Activated CD8-positive, alpha-beta memory T cell treated with anti-CD3 and anti-CD28 coated beads for 36 hours (primary cell): ENCODE data around the gene GSC. TPM values are rescaled to one million over a fixed set of nuclear protein-coding genes. Genes with fewer than 3 reads are reported as not detected.
"Not testable (repeated sequence)": the region's sequence is repeated elsewhere in the genome, so short reads cannot be mapped to it uniquely, and the experiment has no call there.

Experiments used
- CTCF ChIA-PET: fragments of 350-600 bp; sonication (Branson Sonifier 250); formaldehyde crosslinking; loops from one replicate; lab custom pipeline; 2021; ENCODE audit warnings: antibody characterized with exemption; lab: Charles Lee
- POLR2A ChIA-PET: fragments of 350-600 bp; sonication (Branson Sonifier 250); formaldehyde crosslinking; loops from one replicate; lab custom pipeline; 2021; ENCODE audit warnings: antibody characterized with exemption; lab: Charles Lee
- total RNA-seq, 2 experiments: library from RNA; stranded (reverse); gene quantifications; one replicate each; pipeline ENCODE4 v1.2.3, GENCODE V29; 2021

The GSC gene
- total RNA-seq = not detected

DNA sequence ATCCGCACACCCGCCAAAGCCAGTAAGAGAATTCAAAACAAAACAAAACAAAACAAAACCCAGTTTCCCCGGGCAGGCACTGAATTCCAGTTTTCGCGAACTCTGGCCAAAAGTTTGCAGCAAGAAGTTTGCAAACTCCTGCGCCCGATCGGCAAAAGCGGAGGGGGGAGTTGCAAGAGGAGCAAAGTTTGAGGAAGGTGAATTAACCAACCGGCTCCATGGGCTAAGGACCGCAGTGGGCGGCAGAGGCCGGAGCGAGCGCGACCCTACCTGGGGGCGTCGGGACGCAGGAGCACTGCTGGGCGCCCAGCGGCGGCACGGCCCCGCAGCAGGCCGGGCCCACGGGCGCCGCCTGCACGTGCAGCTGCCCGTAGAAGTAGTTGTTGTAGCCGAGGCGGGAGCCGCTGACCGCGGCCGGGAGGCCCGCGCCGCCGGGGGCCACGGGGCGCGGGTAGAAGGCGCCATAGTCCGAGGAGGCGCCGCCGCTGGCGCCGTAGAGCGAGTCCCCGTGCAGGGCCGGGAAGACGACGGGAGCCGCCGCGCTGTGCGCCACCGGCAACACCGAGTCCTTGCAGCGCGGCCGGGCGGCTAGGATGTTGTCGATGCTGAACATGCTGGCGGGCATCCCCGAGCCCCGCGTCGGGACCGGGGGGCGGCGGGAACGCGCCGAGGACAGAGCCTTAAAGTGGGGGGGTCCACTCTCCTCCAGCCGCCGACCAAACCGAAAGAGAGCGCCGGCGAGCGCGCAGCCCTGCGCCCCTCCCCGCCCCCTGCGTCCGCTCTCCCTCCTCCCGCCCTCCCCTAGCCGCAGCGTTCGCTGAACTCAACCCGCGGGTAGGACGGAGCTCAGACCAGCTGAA is at the start of gene GSC:
GSC (minus strand) TSS at position 723 of the 860 bp plus-strand sequence; CDS start at position 625, 98 bp downstream.
- POLR2A ChIA-PET = interaction anchor here (0.6 kb wide), 1 partner anchor 20 kb away, joined by 7 read pairs; no protein-coding TSS in a partner anchor
- CTCF ChIA-PET = no interaction called here

DNA sequence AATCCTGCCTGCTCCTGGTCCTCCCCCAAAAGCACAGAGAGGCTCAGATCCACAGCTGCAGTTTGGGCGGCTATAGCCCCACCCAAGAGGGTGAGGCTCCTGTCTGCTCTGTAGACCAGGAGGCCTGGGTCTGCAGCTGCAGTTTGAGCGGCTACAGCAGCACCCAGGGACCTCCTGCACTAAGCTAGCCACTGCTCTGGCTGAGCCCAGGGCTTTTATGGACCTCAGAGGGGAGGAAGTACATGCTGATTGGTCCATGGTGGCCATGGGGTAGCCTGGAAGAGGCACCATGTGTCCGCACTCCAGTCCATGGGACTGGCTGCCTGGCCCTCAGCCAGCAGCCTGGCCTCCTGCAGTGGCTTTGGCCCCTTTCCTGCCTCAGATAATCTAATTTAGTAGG is 49.6 kb upstream of the GSC start:
- ChIA-PET CTCF (no interaction called here), POLR2A (no interaction called here)

DNA sequence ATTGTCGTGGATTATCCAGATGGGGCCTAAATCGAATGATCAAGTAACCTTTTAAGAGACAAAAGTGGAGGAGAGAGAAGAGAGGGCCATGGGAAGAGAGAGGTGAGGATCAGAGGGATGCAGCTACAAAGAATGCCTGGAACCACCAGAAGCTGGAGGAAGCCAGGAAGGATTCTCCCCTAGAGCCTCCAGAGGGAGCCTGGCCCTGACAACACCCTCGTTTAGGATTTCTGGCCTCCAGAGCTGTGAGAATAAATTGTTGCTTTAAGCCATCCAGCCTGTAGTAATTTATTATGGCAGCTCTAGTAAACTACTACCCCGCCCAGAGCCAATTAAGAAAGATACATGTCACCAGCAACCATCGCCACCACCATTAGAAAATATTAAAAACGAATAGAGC is 46.2 kb upstream of the GSC start:
- CTCF ChIA-PET = no interaction called here
- POLR2A ChIA-PET = no interaction called here

DNA sequence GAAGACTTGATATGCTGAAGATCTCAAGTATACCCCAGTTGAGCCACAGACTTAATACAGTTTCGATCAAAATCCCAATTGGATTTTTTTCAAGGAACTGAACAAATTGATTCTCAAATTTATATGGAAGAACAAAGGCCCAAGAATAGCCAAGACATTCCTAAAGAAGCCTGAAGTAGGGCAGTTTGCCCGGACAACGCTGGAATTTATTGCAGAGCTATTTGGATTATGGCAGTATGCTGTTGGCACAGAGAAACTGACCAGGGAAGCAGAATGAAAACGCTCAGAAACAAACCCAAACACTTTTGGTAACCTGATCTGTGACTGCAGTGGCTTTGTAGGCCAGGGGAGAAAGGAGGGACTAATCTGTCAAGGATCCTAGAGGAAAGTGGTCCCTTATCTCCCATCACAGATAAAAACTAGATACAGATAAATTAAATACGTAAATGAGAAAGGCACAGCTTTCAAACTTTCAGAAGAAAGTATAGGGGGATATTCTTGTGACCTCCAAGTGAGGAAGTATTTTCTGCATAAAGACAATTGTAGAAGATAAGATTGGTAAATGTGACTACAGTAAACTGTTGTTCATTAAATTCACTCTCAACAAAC is 35.9 kb upstream of the GSC start:
- POLR2A ChIA-PET = no interaction called here
- CTCF ChIA-PET = no interaction called here

DNA sequence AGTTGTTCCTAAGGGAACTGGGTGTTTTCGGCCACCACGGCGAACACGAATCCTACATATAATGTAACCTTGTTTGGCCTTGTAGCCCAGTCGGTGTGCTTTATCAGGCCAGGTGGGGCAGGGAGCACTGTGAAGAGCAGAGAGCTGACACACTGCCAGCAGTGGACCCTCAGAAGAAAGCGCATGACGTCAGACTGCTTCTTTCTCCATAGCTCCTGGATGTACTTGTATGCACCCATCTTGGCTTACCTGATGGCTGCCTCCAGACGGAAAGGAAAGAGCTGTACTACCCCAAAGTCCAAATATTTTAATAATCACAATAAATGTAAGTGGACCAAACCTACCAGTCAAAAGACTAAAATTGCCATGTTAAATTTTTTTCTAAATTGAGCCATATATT is 31.3 kb upstream of the GSC start:
- CTCF ChIA-PET = no interaction called here
- POLR2A ChIA-PET = no interaction called here

DNA sequence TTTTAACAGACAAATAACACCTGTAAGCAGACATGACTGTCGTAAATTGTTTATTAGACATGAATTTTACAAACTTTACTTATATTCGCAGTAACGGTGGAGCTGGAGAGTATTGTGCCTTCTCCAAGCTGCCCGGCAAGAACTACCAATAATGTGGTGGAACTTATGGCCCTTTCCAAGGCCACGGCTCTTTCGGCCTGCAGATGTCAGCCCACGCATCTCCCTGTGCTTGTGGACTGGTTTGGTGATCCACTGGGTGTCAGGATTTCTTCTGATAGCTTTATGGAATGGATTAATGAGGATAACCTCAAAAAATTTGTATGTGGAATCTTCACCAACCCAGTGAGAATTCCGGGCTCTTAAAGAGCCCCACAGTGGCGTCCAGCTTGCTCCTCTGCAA is 30.9 kb upstream of the GSC start:
- CTCF ChIA-PET, POLR2A ChIA-PET: not testable (repeated sequence)

DNA sequence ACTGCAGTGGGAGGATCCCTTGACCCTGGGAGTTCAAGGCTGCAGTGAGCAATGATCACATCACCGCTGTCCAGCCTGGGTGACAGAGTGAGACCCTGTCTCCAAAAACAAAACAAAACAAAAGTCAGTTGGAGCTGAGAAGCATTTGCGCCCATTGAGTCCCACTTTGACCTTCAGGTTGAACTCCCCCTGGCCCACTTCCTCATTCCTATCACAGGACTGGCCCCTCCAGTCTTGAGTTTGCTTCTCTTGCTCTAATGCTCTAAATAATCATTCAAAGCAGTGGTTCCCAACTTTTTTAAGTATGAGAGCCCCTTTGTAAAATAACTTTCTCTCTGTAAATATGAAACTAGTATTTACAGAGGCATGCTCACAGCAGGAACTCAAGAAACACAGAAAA is 28.0 kb upstream of the GSC start:
- ChIA-PET POLR2A (no interaction called here), CTCF (no interaction called here)

DNA sequence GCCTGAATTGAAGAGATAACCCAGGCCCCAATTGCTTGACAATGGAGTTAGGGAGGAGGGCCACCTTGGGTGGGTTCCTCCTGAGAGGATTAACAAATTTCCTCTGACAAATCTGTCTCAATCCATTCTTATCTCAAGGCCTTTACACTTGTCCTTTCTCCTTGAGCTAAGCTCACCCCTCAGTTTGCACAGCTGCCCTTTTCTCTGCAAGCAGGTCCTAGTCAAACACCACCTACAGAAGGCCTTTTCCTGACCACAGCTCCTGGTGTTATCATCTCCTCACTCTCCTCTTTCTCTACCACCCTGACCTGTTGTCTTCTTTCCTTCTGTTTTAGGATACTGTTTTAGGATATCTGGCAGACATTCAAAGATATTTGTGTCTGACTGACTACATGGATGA is 26.4 kb upstream of the GSC start:
- ChIA-PET CTCF (no interaction called here), POLR2A (no interaction called here)

DNA sequence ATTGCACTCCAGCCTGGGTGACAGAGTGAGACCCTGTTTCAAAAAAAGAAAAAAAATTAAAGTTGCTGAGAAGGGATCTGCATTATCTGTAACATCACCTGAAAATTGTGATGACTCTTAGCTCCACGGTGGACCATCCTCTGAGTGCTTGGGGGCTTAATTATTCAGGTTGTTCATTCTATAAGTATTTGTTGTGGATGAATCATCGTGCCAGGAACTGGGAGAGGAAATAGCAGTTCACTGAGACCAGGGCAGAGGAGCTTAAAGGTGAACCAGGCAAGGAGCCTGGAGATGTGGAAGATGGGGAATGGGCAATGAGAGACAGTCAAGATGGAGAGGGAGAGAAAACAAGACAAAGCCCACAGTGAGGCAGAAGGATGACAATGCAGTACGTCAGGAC is 25.5 kb upstream of the GSC start:
- ChIA-PET POLR2A (no interaction called here), CTCF (no interaction called here)

DNA sequence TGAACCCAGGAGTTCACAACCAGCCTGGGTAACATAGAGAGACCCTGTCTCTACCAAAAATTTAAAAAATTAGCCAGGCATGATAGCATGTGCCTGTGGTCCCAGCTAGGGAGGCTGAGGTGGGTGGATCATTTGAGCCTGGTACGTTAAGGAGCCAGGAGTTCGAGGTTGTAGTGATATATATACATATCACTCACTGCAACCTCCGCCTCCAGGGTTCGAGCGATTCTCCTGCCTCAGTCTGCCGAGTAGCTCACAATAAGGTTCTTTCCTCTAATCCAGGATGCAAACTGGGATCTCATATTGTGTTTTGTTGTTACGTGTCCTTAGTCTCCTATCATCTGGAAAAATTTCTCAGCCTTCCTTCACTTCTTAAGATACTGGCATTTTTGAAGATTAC is 24.0 kb upstream of the GSC start:
- POLR2A ChIA-PET = no interaction called here
- CTCF ChIA-PET = interaction anchor here (0.7 kb wide), 1 partner anchor 493 kb away, joined by 5 read pairs; no protein-coding TSS in a partner anchor

DNA sequence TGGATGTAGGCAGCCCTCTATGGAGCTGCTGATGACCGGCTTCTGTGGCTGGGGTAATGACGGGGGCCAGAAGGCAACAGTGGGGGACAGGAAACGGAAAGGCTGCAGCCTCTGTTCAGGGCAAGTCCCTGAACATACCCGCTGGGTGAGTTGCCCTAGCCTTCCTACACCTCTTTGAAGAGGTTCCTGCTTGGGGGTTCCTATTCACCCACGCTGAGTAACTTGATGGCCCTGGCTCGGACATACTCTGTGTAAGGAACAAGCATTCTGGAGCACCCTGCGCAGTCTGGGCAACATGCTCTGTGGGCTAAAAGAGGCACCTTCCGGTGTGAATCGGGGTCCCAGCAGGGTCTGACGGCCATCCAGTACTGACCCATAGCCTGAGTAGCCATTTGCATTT is 17.7 kb upstream of the GSC start:
- CTCF ChIA-PET = no interaction called here
- POLR2A ChIA-PET = no interaction called here

DNA sequence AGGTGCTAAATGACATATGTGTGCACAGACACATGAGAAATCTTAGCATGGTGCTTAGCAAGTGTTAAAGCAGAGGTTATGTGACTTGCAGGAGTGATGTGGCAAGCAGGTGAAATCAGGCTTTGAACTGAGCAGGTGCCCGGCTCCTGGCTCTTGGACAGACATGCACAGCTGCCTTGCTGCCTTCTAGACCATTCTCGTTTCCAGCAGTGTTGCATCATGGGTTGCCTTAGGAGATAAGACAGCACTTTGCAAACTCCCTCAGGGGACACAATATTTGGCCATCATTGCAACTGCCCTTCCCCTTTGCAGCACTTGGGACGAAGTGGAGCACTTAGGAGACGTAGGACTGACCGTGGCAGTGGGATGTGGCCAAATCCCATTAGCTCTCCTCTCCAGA is 17.2 kb upstream of the GSC start:
- CTCF ChIA-PET = interaction anchor here (1.1 kb wide), 1 partner anchor 10 kb away, joined by 3 read pairs; no protein-coding TSS in a partner anchor
- POLR2A ChIA-PET = no interaction called here

DNA sequence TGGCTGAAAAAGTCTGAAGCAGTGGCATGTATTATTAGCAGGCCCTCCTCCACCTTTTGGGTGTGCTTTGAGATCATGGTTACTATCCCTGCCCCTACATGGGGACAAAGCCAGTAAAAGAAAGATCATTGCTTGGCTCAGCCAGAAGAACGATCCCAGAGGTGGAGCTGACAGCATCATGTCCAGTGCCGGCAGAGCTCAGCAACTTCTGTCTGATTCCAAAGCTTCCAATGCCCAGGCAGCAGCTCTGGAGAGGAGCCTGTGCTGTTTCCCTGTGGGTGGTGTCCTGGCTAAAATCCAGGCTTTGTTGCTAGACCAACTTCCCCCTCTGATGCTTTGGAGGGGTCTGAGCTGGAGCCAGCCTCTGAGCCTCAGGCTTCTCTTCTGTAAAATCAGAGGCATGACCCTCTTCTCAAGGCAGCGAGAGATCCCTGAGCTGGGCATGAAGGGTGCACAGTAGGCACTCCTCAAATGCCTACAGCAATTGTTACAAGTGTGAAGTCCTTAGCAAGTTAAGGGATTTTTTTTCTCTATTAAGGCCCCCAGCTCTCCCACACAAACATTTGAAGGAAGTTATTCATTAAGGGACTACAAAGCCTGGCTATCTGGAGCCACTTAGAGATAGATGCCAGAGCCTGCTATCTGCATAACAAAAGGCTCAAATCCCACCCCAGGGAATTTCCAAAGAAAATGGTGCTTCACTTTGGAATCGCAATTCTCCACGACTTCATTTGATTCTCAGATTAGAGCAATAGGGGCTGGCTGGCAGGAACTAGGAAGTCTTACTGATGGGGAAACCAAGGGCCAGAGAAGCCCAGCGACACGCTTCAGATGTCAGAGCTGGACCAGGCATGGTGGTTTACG is 10.9 kb upstream of the GSC start:
- CTCF ChIA-PET = no interaction called here
- POLR2A ChIA-PET = interaction anchor here (0.7 kb wide), 1 partner anchor 78 kb away, joined by 3 read pairs; no protein-coding TSS in a partner anchor

DNA sequence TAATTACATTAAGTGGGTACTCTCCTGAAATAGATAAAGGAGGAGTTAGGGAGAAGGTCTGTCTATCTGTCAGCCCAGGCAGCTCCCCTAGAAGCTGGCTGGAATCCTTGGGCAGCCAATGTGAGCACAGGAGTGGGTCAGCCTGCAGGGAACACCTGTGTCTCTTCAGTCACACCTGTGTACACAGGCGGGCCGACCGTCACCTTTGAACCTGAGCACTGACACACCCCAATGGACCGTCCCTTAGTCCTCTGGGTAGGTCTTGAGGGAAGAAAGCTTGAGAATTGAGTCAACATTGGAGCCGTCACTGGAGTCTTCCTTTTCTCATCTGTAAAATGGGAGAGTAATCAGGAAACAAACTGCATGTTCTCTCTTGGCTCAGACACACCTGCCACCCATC is 9.8 kb upstream of the GSC start:
- CTCF ChIA-PET = no interaction called here

DNA sequence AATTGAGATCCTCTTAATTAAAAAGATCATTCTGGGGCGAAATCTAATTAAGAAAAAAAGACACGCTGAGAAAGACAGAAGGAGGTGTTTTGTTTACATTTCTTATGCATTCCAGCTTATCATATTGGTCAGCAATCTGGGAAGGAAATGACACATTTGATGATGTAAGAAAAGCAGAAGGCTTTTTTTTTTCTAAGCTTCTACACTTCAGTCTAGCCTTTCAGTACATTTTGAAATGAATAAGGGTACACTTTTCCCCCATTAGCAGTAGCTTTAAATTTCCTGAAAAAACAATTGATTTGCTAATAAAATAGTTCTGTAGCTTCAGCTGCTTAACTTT is 5.9 kb upstream of the GSC start:
- POLR2A ChIA-PET = no interaction called here

More for the DNA sequence above, 9.8 kb upstream of the GSC start:
- POLR2A ChIA-PET = no interaction called here

DNA sequence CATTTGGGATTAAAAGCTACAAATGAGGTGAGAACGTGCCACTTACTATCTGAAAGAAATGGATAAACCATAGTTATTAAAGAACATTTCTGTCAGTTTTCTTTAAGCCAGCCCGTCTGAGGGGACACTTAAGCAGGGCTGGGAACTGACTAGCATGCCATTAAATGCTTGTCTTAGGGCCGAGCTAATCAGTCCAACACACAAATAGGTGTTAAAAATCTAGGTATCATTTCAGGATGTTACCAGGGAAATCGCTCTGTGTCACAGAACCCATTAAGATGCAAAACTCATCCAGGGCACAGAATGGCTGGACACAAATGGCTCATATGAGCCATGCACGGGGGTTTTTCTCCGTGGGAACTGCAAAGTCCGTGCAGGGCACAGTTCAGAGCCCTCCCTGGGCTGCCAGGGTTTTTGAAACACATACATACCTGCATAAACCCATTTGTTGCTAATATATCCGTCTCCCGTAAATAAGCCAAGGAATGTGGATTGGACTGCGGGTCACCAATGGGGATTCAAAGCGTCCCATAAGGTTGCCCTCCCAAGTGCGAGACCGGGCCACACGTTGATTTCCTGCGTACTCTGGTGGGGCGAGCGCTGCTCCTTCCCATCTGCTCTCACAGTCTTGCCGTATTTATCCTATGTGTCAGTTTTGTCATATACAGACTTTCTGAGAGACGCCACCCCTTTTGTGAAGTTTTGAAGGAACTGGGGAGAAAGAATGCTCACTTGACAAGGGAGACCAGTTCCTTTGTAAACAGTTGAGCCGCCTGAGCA is 5.4 kb upstream of the GSC start:
- CTCF ChIA-PET = no interaction called here
- POLR2A ChIA-PET = no interaction called here

More for the DNA sequence above, 5.9 kb upstream of the GSC start:
- CTCF ChIA-PET = no interaction called here

DNA sequence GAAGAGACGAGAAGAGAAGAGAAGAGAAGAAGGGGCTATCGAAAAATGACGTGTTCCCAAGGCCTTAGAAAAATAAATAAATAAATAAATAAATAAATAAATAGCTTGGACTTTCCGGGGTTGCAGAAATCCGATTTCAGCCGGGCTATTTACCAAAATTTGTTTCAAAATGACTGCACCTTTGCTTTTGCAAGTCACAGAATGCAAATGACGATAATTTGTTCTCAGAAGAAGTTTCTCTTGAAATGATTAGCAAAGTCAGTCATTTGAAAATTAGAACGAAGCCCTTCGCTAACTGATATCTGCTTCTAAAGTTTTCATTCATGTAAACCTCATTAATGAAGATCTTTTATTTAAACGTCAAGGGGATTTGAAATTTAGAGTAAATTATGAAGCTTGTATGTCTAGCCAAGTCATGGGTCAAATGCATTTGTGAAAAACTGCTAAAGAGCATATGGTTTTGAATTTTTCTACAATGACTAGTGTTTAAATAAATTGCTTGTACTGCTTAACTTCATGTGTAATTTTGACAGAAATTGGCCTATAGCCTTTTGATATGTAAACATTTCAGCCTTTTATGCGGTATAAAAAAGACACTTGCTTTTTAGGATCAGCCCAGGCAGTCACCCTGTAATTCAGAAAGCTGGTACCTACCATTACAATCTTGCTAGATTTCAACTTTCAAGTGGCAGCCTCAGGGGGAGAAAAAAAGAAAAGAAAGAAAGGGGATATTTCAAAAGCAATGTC is 4.6 kb upstream of the GSC start:
- ChIA-PET CTCF (no interaction called here), POLR2A (no interaction called here)

DNA sequence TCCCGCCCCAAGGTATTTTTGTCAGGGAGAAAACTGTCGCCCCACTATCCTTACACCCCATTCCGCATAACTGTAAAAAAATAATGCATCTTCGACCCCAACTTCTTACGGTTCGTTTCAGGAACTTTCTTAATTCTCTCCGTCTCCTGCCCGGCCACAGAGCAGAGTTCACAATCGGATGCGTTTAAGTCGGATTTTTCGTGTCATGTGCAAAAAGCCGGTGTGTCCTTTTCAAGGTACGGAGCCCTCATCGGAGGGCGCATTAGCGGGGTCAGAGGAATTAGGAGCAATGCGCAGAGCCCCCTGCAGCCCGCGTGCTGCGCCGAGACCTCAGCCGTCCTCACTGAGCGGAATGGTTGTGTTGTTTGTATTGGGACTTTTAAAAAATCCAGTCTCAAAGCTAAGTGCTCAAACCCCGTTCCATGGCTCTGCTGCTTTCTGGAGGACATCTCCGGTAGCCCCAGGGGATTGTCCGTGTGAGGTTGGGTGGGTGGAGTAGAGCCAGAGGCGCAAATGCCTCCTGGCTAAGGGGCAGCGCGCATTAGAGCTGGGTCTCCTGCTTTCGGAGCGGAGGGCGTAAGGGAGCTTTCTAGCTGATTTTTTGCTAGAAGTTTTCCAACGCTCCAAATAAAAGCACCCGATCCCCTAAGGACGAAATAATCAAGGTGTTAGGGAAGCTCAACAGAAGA is 3.9 kb upstream of the GSC start:
- ChIA-PET CTCF (no interaction called here), POLR2A (no interaction called here)
